Keratinocyte (primary cell): Measurements from ENCODE around the gene C2orf92. TPM values are rescaled to one million over a fixed set of nuclear protein-coding genes. Genes with fewer than 3 reads are reported as not detected.

Experiments
- DNase-seq: peaks from one replicate; pipeline ENCODE4 v3.0.0-alpha.2; 2011; ENCODE audit warnings: low read depth, missing footprints, low spot score
- FAIRE-seq: peaks from 2 replicates; lab custom pipeline; 2011; peaks lifted over from hg19 to GRCh38; lab: Jason Lieb, UNC
- H2AFZ ChIP-seq: 2 replicates; pipeline ENCODE4 v1.6.0; 2012; ENCODE audit warnings: low read length, control low read depth, inconsistent platforms; ENCODE audit not compliant: control insufficient read depth
- H3K27ac ChIP-seq: 2 replicates; pipeline ENCODE4 v1.5.1; 2011; ENCODE audit warnings: low read length; ENCODE audit not compliant: control insufficient read depth, insufficient read depth
- H3K27me3 ChIP-seq: 3 replicates; pipeline ENCODE4 v1.6.0; 2011; ENCODE audit warnings: low read length; ENCODE audit not compliant: control insufficient read depth, insufficient read depth; ENCODE audit errors: extremely low read depth
- H3K36me3 ChIP-seq, 2 experiments: 2 replicates in 1 of 2; 3 replicates in 1 of 2; pipeline ENCODE4 v1.5.1; 2011; ENCODE audit warnings: low read length in 2 of 2, mild to moderate bottlenecking in 1 of 2; ENCODE audit not compliant: control insufficient read depth in 2 of 2, insufficient read depth in 2 of 2; ENCODE audit errors: extremely low read depth in 1 of 2
- H3K4me1 ChIP-seq: 3 replicates; pipeline ENCODE4 v1.5.1; 2011; ENCODE audit warnings: low read length; ENCODE audit not compliant: control insufficient read depth, insufficient read depth; ENCODE audit errors: extremely low read depth
- H3K4me2 ChIP-seq: 3 replicates; pipeline ENCODE4 v1.6.0; 2011; ENCODE audit warnings: low read depth, low read length; ENCODE audit not compliant: control insufficient read depth, insufficient read depth; ENCODE audit errors: extremely low read depth
- H3K4me3 ChIP-seq, 3 experiments: fragments of 200-600 bp in 1 of 3; sonication (generic) in 1 of 3; 2 replicates in 2 of 3; 3 replicates in 1 of 3; pipeline ENCODE4 v1.5.1; 2011 to 2016; ENCODE audit warnings: low read length in 3 of 3, mild to moderate bottlenecking in 3 of 3, control low read depth in 2 of 3, inconsistent platforms in 1 of 3, low read depth in 1 of 3, mixed read lengths in 1 of 3, mixed run types in 1 of 3, moderate library complexity in 1 of 3; ENCODE audit not compliant: control insufficient read depth in 2 of 3, insufficient read depth in 2 of 3; ENCODE audit errors: extremely low read depth in 1 of 3
- H3K79me2 ChIP-seq: 2 replicates; pipeline ENCODE4 v1.6.0; 2012; ENCODE audit warnings: low read length; ENCODE audit not compliant: control insufficient read depth, insufficient read depth
- H3K9ac ChIP-seq: 3 replicates; pipeline ENCODE4 v1.6.0; 2011; ENCODE audit warnings: low read length; ENCODE audit not compliant: control insufficient read depth, insufficient read depth; ENCODE audit errors: extremely low read depth
- H3K9me1 ChIP-seq: 3 replicates; pipeline ENCODE4 v1.6.0; 2011; ENCODE audit warnings: low read length; ENCODE audit not compliant: control insufficient read depth, insufficient read depth; ENCODE audit errors: extremely low read depth
- H3K9me3 ChIP-seq: 2 replicates; pipeline ENCODE4 v1.5.1; 2012; ENCODE audit warnings: low read depth, low read length; ENCODE audit not compliant: control insufficient read depth
- H4K20me1 ChIP-seq: 3 replicates; pipeline ENCODE4 v1.6.0; 2011; ENCODE audit warnings: low read length; ENCODE audit not compliant: control insufficient read depth, insufficient read depth; ENCODE audit errors: extremely low read depth
- EZH2 ChIP-seq: IDR thresholded peaks from one replicate; pipeline ENCODE4 v1.6.1; 2012; ENCODE audit warnings: inconsistent platforms, mild to moderate bottlenecking, low read length, moderate library complexity
- dilution Hi-C: fragments of 300-500 bp; cut with MboI; formaldehyde crosslinking; loops from one replicate; pipeline ENCODE4 v1.7.0; 2020; ENCODE audit warnings: low sequenced_read_pairs; ENCODE audit not compliant: extremely low pct_ligation_motif_present
- polyA plus RNA-seq, 5 experiments: library from polyadenylated mRNA; depleted of rRNA in 3 of 5; stranded (reverse) in 3 of 5; stranded (forward) in 1 of 5; unstranded in 1 of 5; fragments of >200 nt; gene quantifications; 1 replicate in 1 of 5; 2 replicates in 3 of 5; 3 replicates in 1 of 5; pipeline versions ENCODE4 v1.2.1 to v1.2.3, GENCODE V29; 2011 to 2012; ENCODE audit warnings: missing spikeins in 2 of 5, low read depth in 1 of 5, low replicate concordance in 1 of 5
- TF ChIP-seq, protein P1 (sequence below), 3 experiments: IDR thresholded peaks in 1 of 3; conservative IDR thresholded peaks in 1 of 3; optimal IDR thresholded peaks in 1 of 3; 2 replicates in 2 of 3; 3 replicates in 1 of 3; pipeline versions ENCODE3 to v1.5.1; 2011; ENCODE audit warnings: low read length in 3 of 3, mild to moderate bottlenecking in 3 of 3, moderate library complexity in 2 of 3, control low read depth in 1 of 3, inconsistent platforms in 1 of 3; ENCODE audit not compliant: insufficient read depth in 2 of 3; ENCODE audit errors: extremely low read depth in 1 of 3

Gene C2orf92
- polyA plus RNA-seq, 1 donor (not counting 4 experiments of a cell fraction or from before 2014, with no cell fraction given) = 1.6 TPM

DNA sequence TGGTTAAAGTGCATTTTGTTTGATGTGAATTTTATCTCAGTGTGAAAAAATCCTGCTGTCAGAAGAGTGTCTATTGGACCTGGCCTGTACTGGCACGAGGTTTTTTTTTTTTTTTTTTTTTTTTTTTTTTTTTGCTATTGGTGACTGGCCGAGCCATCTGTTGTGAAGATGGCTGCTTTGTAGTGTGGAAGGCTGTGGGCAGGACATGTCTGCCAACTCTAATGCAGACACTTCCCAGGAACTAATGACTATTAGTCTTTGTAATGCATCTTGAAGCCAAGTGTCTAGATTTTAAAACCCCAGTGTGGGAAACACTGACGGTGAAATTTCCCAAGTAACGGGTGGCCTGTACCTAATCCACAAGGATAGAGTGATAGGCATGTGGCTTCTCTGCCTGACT, 78.2 kb downstream of the C2orf92 start:
- Histone ChIP-seq H3K9ac (no peak overlapping the region), H3K4me3 (no peak overlapping the region), H3K27me3 (no peaks in the 10 kb centered on the region), H3K36me3 (peaks cover 0 to 5% of the 10 kb centered on the region in 2 experiments), H3K4me2 (no peak overlapping the region), H3K4me1 (peaks cover 5% of the 10 kb centered on the region), H3K79me2 (no peaks in the 10 kb centered on the region), H4K20me1 (no peaks in the 10 kb centered on the region), H3K9me1 (no peaks in the 10 kb centered on the region), H3K27ac (no peak overlapping the region), H2AFZ (no peak overlapping the region), H3K9me3 (no peaks in the 10 kb centered on the region)
- TF ChIP-seq, protein P1, sequence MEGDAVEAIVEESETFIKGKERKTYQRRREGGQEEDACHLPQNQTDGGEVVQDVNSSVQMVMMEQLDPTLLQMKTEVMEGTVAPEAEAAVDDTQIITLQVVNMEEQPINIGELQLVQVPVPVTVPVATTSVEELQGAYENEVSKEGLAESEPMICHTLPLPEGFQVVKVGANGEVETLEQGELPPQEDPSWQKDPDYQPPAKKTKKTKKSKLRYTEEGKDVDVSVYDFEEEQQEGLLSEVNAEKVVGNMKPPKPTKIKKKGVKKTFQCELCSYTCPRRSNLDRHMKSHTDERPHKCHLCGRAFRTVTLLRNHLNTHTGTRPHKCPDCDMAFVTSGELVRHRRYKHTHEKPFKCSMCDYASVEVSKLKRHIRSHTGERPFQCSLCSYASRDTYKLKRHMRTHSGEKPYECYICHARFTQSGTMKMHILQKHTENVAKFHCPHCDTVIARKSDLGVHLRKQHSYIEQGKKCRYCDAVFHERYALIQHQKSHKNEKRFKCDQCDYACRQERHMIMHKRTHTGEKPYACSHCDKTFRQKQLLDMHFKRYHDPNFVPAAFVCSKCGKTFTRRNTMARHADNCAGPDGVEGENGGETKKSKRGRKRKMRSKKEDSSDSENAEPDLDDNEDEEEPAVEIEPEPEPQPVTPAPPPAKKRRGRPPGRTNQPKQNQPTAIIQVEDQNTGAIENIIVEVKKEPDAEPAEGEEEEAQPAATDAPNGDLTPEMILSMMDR (optimal IDR thresholded peaks at IDR 0.05 in 1 of 3, IDR thresholded peaks at IDR 0.05 in 1 of 3, conservative IDR thresholded peaks at IDR 0.05 in 1 of 3; ENCODE audit: extremely low read depth in 1 of 3, insufficient read depth in 2 of 3, low read length in 3 of 3) = no peak
- dilution Hi-C loops = no loop called here
- DNase-seq (no peak), FAIRE-seq (no peak)

DNA sequence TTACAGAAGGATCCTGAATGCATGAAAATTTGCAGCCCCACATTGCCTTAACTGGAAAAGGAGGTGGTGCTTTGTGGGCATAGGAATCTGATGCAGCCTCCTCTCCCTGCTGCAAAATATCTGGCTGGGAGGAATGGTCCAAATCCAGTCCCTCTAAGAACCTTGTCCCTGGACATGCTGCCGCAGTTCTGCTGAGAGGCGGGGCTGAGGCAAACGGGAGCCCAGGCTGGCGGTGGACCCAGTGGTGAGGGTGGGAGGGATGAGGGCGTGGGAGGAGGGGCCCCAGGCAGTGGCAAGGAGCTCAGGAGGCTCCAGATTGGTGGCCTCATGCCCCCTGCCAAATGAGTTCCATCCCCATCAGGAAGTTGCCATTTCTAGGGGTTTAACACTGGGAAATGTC, 80.1 kb downstream of the C2orf92 start:
- peaks cover 18% of the 10 kb centered on the region for H3K4me1 ChIP-seq
- dilution Hi-C loops = no loop called here
- TF ChIP-seq EZH2 = no peak
- TF ChIP-seq, protein P1 (optimal IDR thresholded peaks at IDR 0.05 in 1 of 3, IDR thresholded peaks at IDR 0.05 in 1 of 3, conservative IDR thresholded peaks at IDR 0.05 in 1 of 3; ENCODE audit: extremely low read depth in 1 of 3, insufficient read depth in 2 of 3, low read length in 3 of 3) = no peak
- no peak overlapping the region for H3K4me2 ChIP-seq
- H3K9ac ChIP-seq = no peak overlapping the region
- no peaks in the 10 kb centered on the region for H4K20me1 ChIP-seq
- no peak overlapping the region for H3K27ac ChIP-seq
- peaks cover 0 to 3% of the 10 kb centered on the region in 2 experiments for H3K36me3 ChIP-seq
- no peak overlapping the region for H3K4me3 ChIP-seq
- H3K9me3 ChIP-seq = no peaks in the 10 kb centered on the region
- no peaks in the 10 kb centered on the region for H3K79me2 ChIP-seq
- no peaks in the 10 kb centered on the region for H3K9me1 ChIP-seq
- no peaks in the 10 kb centered on the region for H3K27me3 ChIP-seq
- FAIRE-seq = no peak
- H2AFZ ChIP-seq = no peak overlapping the region
- DNase-seq = no peak
